GM23338 (cell line): ENCODE data around the gene ALG14. TPM values are rescaled to one million over a fixed set of nuclear protein-coding genes. Genes with fewer than 3 reads are reported as not detected.

Experiments used
- ATAC-seq: fragments of 200-7000 bp; cut with Tn5 transposase; 3 replicates; pipeline ENCODE4 v1.9.1; 2020
- DNase-seq: peaks from one replicate; pipeline ENCODE4 v3.0.0-alpha.2; 2015; ENCODE audit warnings: low spot score
- H2AFZ ChIP-seq: fragments of 200-600 bp; sonication (generic); 2 replicates; pipeline ENCODE4 v1.8.0; 2016; ENCODE audit warnings: antibody characterized with exemption, mild to moderate bottlenecking, moderate library complexity
- H3F3A ChIP-seq: fragments of 200-600 bp; sonication (generic); replicated peaks from 2 replicates; pipeline ENCODE4 v1.8.0; 2017; ENCODE audit warnings: antibody characterized with exemption, mixed run types, low read depth
- H3K27ac ChIP-seq: fragments of 200-600 bp; sonication (generic); 2 replicates; pipeline ENCODE4 v1.6.1; 2016; ENCODE audit warnings: low read depth
- H3K27me3 ChIP-seq: fragments of 200-600 bp; sonication (generic); 2 replicates; pipeline ENCODE4 v1.8.0; 2016; ENCODE audit warnings: mild to moderate bottlenecking, mixed run types, moderate library complexity; ENCODE audit not compliant: insufficient read depth
- H3K36me3 ChIP-seq: fragments of 200-600 bp; sonication (generic); 2 replicates; pipeline ENCODE4 v1.8.0; 2016; ENCODE audit warnings: mild to moderate bottlenecking; ENCODE audit not compliant: insufficient read depth
- H3K4me1 ChIP-seq: fragments of 200-600 bp; sonication (generic); 2 replicates; pipeline ENCODE4 v1.8.0; 2016; ENCODE audit warnings: mild to moderate bottlenecking, moderate library complexity; ENCODE audit not compliant: insufficient read depth
- H3K4me2 ChIP-seq: fragments of 200-600 bp; sonication (generic); 2 replicates; pipeline ENCODE4 v1.7.1; 2017; ENCODE audit warnings: mixed run types
- H3K4me3 ChIP-seq: fragments of 200-600 bp; sonication (generic); 2 replicates; pipeline ENCODE4 v1.6.1; 2016; ENCODE audit warnings: mixed run types
- H3K79me2 ChIP-seq: fragments of 200-600 bp; sonication (generic); replicated peaks from 2 replicates; pipeline ENCODE4 v1.8.0; 2017; ENCODE audit warnings: mild to moderate bottlenecking; ENCODE audit not compliant: insufficient read depth
- H3K9me2 ChIP-seq: fragments of 200-600 bp; sonication (generic); 2 replicates; pipeline ENCODE4 v1.8.0; 2017; ENCODE audit not compliant: insufficient read depth
- H4K20me1 ChIP-seq: fragments of 200-600 bp; sonication (generic); replicated peaks from 2 replicates; pipeline ENCODE4 v1.8.0; 2017; ENCODE audit warnings: mild to moderate bottlenecking; ENCODE audit not compliant: insufficient read depth
- H3K27ac Mint-ChIP-seq: 2 replicates; pipeline ENCODE4 v1.8.0; 2020; ENCODE audit warnings: inconsistent platforms, mild to moderate bottlenecking, moderate library complexity, mixed read lengths
- H3K27me3 Mint-ChIP-seq: 3 replicates; pipeline ENCODE4 v1.8.0; 2022; ENCODE audit warnings: low read depth, mild to moderate bottlenecking, moderate library complexity, mixed read lengths, inconsistent platforms; ENCODE audit not compliant: insufficient read depth, poor library complexity
- H3K36me3 Mint-ChIP-seq: 3 replicates; pipeline ENCODE4 v1.8.0; 2021; ENCODE audit warnings: low read depth, mild to moderate bottlenecking, inconsistent platforms, moderate library complexity, mixed read lengths
- H3K4me1 Mint-ChIP-seq: 3 replicates; pipeline ENCODE4 v1.8.0; 2020; ENCODE audit warnings: mild to moderate bottlenecking, inconsistent platforms, mixed read lengths
- H3K4me3 Mint-ChIP-seq: 3 replicates; pipeline ENCODE4 v1.8.0; 2021; ENCODE audit warnings: moderate library complexity, mild to moderate bottlenecking, inconsistent platforms, mixed read lengths
- H3K9me3 Mint-ChIP-seq: 3 replicates; pipeline ENCODE4 v1.8.0; 2020; ENCODE audit warnings: moderate library complexity, mild to moderate bottlenecking, inconsistent platforms, mixed read lengths
- CREB1 ChIP-seq: fragments of 250-450 bp; sonication (Bioruptor Pico); IDR thresholded peaks from 2 replicates; pipeline ENCODE4 v1.5.0; 2020; ENCODE audit warnings: low read depth, mild to moderate bottlenecking, moderate library complexity
- CTCF ChIP-seq, 2 experiments: fragments of 200-600 bp in 1 of 2; sonication (generic) in 1 of 2; conservative IDR thresholded peaks; 2 replicates each; pipeline versions ENCODE4 v1.5.1 to v1.6.1; 2016 to 2017; ENCODE audit warnings: antibody characterized with exemption in 2 of 2, low read depth in 2 of 2, mild to moderate bottlenecking in 2 of 2, moderate library complexity in 1 of 2
- EZH2 ChIP-seq: fragments of 200-600 bp; sonication (generic); IDR thresholded peaks from one replicate; pipeline ENCODE4 v1.8.0; 2017; ENCODE audit warnings: antibody characterized with exemption, mild to moderate bottlenecking, low read depth; ENCODE audit not compliant: unreplicated experiment
- JUNB ChIP-seq: IDR thresholded peaks from one replicate; pipeline ENCODE4 v1.6.1; 2016; ENCODE audit warnings: antibody characterized with exemption; ENCODE audit not compliant: unreplicated experiment
- POLR2AphosphoS5 ChIP-seq: IDR thresholded peaks from 2 replicates; pipeline ENCODE4 v1.6.1; 2016; ENCODE audit warnings: antibody characterized with exemption, low read depth
- STAT1 ChIP-seq: IDR thresholded peaks from one replicate; pipeline ENCODE4 v1.6.1; 2016; ENCODE audit warnings: antibody characterized with exemption; ENCODE audit not compliant: unreplicated experiment
- ZNF462 ChIP-seq: fragments of 250-450 bp; sonication (Bioruptor Pico); IDR thresholded peaks from 2 replicates; pipeline ENCODE4 v1.5.0; 2020; ENCODE audit warnings: mild to moderate bottlenecking, moderate library complexity
- polyA plus RNA-seq: library from polyadenylated mRNA; unstranded; fragments of >200 nt; fragmentation: Nextera tagmentation; extraction: Ambion mirVana; gene quantifications from 2 replicates; pipeline ENCODE4 v1.2.1, GENCODE V29; 2016
- total RNA-seq: library from RNA; depleted of rRNA; stranded (reverse); fragments of >200 nt; shearing (Covaris generic); gene quantifications from 2 replicates; pipeline ENCODE4 v1.2.3, GENCODE V29; 2014

ALG14 gene
- total and polyA plus RNA-seq, 2 experiments from 2014 or later: 0.42 to 2.8 TPM

DNA sequence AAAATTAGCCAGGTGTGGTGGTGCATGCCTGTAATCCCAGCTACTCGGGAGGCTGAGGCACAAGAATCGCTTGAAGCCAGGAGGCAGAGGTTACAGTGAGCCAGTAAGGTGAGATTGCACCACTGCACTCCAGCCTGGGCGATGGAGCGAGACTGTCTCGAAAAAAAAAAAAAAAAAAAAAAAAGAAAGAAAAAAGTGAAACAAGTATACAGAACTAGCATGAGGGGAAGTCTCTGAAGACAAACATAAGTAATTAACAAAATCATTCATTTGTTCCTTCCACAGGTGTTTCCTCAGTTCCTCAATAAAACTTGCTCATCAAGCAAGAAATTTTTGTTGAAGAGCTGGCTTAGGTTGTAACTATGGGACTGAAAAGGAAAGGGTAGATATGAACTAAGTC lies 93.6 kb downstream of the ALG14 start:
- Histone ChIP-seq H3K9me2 (no peaks in the 10 kb centered on the region), H2AFZ (no peak overlapping the region), H3F3A (no peaks in the 10 kb centered on the region), H4K20me1 (no peaks in the 10 kb centered on the region), H3K79me2 (no peaks in the 10 kb centered on the region), H3K36me3 (no peaks in the 10 kb centered on the region), H3K27me3 (no peaks in the 10 kb centered on the region), H3K4me1 (no peaks in the 10 kb centered on the region), H3K4me3 (no peak overlapping the region), H3K27ac (no peak overlapping the region), H3K4me2 (no peak overlapping the region)
- H3K4me3 Mint-ChIP-seq: no peak overlapping the region
- no peaks in the 10 kb centered on the region for H3K36me3 Mint-ChIP-seq
- H3K27ac Mint-ChIP-seq: no peak overlapping the region
- ATAC-seq (no peak), DNase-seq (no peak)
- no peak for TF ChIP-seq ZNF462
- TF ChIP-seq POLR2AphosphoS5: no peak
- no peak for TF ChIP-seq JUNB
- no peak for TF ChIP-seq EZH2
- TF ChIP-seq CREB1 (CRISPR knock-in tag): no peak
- no peak for TF ChIP-seq STAT1
- TF ChIP-seq CTCF (conservative IDR thresholded peaks at IDR 0.05; ENCODE audit: low read depth in 2 of 2): no peak
- H3K27me3 Mint-ChIP-seq: peaks cover 2% of the 10 kb centered on the region
- no peaks in the 10 kb centered on the region for H3K9me3 Mint-ChIP-seq
- no peaks in the 10 kb centered on the region for H3K4me1 Mint-ChIP-seq
